Head of caudate nucleus (tissue), 42 donors: ENCODE measurements around the gene SLC6A5.
"Not testable (repeated sequence)": the region's sequence is repeated elsewhere in the genome, so short reads cannot be mapped to it uniquely, and the experiment has no call there.

ENCODE experiments used
- DNase-seq, 42 donors: peaks; one replicate each; pipeline versions ENCODE4 v3.0.0 to v3.0.0-alpha.2; 2020 to 2021; ENCODE audit warnings: mixed read lengths in 7 of 42
- intact Hi-C: fragments of 100-400 bp; cut with DNase I; formaldehyde crosslinking; loops from one replicate; pipeline ENCODE4 v1.15.0; 2022

SLC6A5 gene

DNA sequence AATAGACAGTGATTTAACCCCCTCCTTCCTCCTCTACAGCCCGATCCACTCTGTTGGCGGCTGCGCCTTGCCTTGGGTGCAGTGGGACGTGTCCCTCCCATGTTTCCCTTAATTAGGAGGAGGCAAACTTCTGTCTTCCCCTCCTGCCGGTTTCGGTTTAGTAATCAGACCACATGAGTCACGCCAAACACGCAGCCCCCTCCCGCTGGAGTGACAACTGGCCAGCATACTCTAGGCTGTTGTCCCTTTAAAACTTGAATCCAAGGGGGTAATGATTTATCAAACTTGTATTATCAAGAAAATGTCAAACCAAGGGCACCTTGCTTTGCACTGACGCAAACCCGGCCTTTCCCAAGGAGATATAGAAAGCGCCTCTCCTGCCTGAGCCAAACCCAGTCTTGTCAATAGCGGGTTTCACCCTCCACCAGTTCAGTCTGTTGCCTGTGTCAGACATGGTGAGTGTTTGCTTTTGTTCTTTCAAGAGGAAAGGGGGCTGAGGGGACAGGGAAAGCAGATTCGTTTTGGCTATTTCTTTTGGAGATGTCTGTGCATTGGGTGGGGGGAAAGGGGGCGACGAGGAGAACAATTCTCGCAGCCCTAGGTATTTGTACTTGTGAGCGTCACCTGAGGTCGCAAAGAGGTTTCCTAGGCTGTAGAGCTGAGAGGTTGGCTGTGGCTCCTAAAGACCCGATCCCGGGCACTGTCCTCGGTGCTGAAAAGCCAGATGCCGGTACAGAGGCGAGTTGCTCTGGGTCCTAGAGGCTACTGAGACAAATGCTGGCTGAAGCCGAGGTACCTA lies at the start of gene SLC6A5:
SLC6A5 (plus strand) TSS at position 388 of the 799 bp plus-strand sequence; CDS start at position 453, 65 bp downstream.
- DNase-seq, result peak in 5 of 42 donors; percentile 14 to 60 (median 23)
- intact Hi-C loops, result no loop called here

DNA sequence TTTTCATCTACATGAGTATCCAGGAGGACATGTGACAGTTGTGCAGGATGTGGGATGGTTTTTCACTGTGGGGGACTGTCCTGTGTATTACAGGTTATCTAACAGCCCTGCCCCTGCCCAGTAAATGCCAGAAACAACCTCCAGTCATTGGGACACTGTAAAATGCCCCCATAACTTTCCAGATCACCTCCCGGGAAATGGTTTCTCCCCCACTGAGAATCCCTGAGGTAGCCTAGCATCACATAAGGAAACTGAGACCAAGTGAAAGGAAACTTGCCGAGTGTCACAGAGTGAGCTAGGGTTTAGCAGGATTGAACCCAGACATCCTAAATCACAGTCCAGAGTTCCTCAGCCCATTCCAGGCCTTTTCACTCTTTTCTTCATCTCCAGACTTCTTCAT lies 48.3 kb upstream of the SLC6A5 start:
- intact Hi-C loops, result no loop called here
- DNase-seq, result no peak

DNA sequence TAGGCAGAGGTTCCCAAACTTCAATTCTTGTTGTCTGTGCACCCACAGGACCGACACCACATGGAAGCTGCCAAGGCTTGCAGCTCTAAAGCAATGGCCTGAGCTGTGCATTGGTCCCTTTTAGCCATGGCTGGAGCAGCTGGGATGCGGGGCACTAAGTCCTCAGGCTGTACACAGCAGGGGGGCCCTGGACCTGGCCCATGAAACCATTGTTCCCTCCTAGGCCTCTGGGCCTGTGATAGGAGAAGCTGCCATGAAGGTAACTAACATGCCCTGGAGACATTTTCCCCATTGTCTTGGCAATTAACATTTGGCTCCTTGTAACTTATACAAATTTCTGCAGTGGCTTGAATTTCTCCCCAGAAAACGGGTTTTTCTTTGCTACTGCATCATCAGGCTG lies 43.6 kb upstream of the SLC6A5 start:
- no peak for DNase-seq
- intact Hi-C loops, result no loop called here

DNA sequence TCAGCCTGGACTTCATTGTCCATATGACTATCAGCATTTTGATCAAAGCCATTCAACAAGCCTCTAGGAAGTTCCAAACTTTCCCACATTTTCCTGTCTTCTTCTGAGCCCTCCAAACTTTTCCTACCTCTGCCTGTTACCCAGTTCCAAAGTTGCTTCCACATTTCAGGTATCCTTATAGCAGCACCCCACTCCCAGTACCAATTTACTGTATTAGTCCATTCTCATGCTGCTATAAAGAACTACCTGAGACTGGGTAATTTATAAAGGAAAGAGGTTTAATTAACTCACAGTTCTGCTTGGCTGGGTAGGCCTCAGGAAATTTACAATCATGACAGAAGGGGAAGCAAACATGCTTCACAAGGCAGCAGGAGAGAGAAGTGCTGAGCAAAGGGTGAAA lies 43.0 kb upstream of the SLC6A5 start:
- DNase-seq, intact Hi-C loops: not testable (repeated sequence)

DNA sequence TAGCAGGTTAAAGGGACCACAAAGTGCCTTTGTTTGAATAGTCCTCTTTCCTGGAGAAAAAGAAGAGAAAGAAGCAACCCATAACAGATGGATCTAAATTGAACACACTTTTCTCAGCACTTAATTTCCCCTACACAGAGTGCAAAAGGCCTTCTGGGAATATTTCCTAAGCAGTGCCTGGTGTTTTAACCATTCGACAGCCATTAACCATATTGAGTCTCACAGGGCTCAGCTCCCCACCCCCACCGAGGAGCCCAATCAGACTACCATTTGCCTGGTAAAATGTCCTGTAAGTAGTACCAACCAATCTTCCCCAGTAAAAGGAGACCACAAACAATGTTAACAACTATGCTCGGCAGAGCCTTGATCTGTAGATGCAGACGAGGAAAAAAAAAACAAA lies 40.7 kb upstream of the SLC6A5 start:
- no peak for DNase-seq
- intact Hi-C loops, result no loop called here

DNA sequence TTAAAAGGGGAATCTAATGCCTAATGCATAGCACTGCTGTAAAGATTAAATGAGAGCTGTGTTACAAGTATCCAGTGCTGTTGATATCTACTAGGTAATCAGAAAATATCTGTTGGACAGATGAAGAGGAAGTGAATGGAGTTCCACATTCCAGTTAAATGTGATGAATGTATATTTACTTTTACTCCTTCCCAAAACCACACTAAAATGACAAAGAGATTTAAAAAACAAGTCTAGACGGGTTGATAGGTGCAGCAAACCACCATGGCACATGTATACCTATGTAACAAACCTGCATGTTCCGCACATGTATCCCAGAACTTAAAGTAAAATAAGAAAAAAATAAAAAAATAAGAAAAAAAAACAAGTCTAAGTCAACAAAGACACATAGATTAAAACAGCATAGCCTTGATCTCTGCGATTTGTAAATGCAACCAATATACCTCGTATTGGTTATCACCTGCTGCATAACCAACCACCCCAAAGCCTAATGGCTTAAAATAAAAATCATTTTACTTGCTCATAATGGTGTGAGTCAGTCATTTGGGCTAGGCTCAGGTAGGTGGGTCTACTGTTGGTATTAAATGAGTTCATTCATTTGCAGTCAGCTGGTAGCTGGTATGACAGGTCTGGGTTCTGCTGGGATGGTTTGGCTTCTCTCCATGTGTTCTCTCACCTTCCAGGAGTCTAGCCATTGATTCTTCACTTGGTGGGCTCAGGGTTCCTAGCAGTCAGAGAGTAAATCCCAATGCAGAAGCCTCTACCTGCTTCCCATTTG lies 39.7 kb upstream of the SLC6A5 start:
- no peak for DNase-seq
- intact Hi-C loops, result no loop called here

DNA sequence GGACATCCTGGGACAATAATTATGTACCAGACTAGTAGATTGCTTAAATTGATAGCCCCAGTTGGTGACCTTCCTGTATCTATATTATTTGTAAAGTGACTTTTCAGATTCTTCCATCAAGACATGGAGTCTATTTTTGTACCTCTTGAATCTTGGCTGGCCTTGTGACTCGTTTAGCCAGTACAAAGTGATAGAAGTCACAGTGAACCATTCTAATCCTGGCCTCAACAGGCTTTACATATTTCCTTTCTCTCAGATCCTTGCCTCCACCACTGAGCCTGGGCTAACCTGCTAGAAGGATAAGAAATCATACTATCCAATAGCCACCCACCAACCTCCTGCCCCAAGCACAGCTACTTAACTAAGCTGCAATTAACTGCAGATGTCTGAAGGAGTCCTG lies 37.5 kb upstream of the SLC6A5 start:
- intact Hi-C loops, result no loop called here
- no peak for DNase-seq

DNA sequence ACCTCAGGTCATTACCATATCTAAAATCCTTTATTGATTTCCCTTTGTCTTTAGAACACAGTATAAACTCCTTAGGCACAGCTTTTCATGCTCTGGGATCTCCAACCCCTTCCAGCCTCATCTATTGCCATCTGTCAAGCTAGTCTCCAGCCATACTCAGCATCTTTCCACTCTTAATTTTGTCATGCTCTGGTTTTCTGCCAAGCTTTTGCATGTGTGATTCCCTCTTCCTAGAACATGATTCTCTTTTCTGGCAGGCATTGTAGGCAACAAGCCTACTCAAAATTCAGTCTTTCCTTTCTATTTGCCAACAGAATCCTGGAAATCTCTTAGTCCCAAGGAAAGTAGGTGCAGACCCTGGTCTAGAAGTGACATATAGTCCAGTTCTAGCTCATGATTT lies 35.5 kb upstream of the SLC6A5 start:
- intact Hi-C loops, result no loop called here
- DNase-seq, result no peak

DNA sequence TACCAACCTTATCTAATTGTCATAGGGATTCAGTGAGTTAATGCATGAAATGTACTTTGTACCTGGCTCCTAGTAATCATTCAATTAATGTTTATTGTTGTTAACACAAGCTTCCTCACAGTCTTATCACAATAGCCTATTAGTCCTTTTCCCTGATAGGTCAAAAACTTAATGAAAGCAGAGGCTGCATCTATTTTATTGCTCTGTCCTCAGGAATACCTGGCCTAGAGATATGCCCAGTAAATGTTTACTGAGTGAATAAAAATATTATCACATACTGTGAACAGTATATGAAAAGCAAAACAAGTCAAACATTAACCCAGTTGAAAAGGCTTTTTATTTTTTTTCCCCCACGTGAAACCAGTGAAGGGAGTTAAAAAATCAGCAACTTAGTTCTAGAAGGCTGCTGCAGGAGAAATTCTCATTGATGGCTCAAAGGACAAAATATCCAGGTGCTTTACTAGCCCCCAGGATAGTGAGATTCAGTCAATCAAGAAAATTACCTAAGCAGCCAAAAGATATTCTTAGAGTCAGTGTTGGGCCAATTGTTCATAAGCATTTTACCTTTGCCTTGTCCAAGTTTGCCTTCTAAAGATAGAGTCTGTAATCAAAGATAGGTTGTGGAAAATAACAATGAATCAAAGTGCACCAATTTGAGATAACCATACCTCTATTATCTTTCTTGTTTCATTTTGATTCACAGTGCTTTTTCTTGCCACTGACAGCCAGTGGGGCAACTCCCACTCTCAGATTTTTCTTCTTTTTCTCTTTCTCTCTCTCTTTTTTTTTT lies 34.4 kb upstream of the SLC6A5 start:
- intact Hi-C loops, result no loop called here
- DNase-seq, result no peak

DNA sequence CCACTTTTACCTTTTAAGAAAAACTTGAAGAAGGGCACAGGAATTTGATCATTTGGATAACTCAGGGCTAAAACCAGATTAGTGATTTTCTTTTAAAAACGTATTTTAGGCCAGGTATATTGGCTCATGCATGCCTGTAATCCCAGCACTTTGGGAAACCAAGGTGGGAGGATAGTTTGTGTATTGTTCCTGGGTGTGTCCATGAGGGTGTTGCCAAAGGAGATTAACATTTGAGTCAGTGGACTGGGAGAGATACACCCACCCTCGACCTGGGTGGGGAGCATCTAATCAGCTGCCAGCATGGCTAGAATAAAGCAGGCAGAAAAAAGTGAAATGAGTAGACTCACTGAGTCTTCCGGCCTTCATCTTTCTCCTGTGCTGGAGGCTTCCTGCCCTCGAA lies 33.3 kb upstream of the SLC6A5 start:
- DNase-seq, intact Hi-C loops: not testable (repeated sequence)

DNA sequence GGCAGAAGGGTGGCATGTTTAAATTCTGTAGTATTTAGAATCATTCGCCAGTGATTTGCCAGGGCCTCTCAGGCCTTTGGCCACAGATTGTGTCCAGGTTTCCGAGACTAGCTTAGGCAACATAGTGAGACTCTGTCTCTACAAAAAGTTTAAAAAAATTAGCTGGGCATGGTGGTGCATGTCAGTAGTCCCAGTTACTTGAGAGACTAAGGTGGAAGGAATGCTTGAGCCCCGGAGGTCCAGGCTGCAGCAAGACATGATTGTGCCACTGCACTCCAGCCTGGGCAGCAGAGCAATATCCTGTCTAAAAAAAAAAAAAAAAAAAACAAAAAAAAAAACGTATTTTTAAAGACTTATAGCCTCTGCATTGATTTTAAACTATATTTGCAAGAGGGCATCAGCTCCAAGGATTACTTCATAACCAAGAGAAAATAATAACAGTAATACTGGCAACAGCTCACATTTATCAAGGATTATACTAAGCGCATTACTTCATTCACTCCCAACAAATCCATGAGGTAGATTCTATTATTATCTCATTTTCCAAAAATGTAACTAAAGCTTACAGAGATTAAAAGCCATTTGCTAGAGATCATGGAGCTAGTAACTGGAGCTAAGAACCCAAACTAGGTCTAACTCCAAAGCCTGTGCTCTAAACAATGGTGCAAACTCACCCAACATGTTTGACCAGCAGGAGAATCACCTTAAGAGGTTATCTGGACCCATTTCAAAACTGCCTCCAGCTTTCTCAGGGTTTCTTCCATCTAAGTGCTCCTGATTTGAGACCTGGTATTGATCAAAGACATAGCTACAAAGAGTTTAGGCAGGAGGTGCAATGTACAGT lies 32.6 kb upstream of the SLC6A5 start:
- intact Hi-C loops, result no loop called here
- DNase-seq, result no peak

DNA sequence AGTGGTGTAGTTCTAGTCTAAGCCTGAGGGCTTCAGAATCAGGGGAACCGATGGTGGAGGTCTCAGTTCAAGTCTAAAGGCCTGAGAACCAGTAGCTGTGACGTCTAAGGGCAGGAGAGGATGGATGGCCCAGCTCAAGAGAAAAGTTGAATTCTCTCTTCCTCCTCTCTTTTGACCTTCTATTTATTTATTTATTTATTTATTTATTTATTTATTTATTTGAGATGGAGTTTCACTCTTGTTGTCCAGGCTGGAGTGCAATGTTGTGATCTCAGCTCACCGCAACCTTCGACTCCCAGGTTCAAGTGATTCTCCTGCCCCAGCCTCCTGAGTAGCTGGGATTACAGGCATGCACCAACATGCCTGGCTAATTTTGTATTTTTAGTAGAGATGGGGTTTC lies 19.7 kb upstream of the SLC6A5 start:
- intact Hi-C loops, DNase-seq: not testable (repeated sequence)

DNA sequence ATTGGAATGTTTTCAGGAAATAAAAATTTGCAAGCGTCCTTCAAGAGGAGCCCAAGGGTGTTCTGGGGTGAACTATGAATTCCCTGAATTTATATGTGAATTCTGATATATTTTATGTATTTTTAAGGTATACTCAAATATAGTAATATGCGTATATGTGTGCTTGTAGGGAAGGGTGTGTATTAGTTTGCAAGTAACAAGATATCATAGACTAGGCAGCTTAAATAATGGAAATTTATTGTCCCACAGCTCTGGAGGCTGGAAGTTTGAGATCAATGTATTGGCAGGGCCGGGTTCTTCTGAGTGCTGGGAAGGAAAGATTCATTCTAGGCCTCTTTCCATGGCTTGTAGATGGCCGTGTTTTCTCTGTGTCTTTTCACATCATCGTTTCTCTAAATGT lies 16.2 kb upstream of the SLC6A5 start:
- DNase-seq, result no peak
- intact Hi-C loops, result no loop called here

DNA sequence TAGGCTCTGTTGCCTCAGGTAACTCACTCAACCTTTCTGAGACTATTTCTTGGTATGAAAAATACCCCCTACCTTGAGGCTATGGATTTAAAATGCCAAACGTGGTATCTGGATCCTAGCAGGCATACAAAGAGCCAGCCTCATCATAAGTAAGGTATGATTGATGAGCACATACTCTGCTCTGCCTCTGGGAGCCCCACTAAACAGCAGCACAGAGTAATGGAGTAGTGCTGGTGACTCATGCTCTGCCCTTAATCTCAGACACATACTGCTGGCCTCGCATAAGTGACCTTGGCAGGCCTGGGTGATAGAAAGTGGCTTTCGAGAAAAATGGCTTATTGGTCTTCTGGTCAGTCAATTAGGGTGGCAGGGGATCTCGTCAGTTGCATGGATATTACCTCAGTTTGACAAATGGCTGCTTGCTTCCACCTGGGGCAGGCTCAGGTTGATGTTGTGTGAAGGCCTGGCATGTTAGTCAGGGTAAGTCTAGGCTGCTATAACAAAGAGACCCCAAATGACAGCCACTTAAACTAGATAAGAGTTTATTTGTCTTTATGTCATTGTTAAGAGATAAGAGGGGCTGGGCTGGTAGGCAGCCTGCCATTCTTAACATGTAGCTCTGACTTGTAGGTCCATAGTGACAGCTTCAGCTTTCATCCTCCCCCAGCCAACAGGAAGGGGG lies 15.2 kb upstream of the SLC6A5 start:
- intact Hi-C loops, result no loop called here
- DNase-seq, result no peak

DNA sequence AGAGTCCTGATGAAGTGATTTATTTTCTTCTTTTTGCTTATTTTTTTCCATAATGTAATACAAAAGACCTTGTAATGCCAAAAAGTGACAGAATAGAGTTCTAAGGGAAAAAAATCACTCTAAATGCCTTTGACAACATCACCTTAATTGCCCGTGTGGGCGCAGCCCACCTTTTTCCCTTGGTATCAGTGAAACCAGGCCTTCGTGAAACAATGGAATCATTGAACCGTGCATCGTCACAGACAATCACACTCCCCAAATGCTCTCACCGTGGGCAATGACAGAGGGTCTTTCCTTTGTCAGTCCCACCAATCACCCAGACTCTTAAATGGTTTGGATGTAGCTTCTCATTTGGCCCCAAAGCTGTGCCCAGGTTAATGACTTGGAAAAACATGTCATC lies 9.6 kb upstream of the SLC6A5 start:
- DNase-seq, result peak in 24 of 42 donors; percentile 10 to 66 (median 43)
- intact Hi-C loops, result no loop called here

DNA sequence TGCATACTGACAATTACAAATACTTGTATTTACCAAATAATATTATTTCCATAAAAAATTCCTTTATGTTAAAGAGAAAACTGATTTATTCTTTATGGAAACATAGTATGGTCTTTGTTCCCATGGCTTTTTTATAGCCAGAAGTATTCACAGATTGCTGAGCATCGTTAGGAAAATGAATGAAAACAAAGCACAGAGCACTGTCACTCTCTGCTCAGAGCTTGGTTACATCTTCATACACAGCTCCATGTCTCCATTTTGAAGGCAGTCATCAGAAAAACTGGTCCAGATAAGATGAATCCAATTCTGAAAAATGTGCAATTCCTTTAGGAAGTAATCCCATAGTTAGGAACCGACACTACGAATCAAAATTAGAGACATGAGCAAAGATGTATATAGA lies 9.0 kb upstream of the SLC6A5 start:
- intact Hi-C loops, result no loop called here
- DNase-seq, result no peak

DNA sequence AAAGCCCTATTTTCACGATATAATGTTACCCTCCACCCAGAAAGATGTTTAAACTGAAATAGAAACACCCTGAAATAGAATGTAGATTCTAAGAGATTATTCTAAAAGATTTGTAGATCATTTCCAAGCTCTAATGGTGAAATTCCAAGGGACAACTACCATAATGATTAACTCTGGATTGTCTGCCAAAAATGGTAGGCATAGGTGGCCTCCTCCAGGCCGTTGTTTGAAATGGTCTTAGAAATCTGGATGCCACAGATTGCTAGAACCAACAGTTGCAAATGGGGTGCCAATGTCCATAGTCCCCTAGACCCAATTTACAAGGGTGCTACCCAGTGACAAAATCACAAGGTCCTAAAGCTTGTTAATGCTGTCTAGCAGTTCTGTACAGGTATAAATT lies 6.7 kb upstream of the SLC6A5 start:
- no peak for DNase-seq
- intact Hi-C loops, result no loop called here

DNA sequence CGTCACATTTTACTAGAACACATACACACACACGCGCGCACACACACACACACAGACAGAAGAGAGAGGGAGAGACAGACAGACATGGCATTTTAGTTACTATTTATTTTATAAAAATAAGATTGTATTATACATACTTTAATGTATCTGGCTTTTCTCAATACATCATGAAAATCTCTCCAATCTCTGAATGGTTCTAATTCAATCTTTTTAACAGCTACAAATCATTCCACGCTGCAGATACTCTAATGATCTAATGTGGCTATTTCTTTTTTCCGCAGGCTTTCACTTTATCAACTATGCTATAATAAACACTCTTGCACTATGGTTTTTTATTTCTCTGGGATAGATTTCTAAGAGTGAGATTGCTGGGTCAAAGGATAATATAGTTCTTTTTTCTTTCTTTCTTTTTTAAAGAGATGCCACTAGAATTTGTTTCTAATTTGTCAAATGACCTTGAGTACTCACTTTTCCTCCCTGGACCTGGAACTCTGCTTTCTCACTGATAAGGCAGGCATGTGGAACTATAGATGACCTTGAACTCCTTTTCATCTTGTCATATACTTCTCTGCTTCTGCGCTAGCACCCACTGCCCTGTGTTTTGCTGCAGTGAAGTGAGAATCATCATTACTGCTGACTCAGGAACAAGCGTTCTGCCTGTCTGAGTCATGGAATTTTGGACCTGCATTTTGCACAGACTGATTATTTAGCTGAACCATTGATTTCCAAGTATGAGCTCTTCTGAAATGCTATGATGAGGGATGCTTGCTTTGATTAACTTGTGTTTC lies 4.9 kb upstream of the SLC6A5 start:
- intact Hi-C loops, result no loop called here
- no peak for DNase-seq
